HepG2 (cell line): ENCODE data around the gene PKIG. TPM values are rescaled to one million over a fixed set of nuclear protein-coding genes. Genes with fewer than 3 reads are reported as not detected.

Experiments
- ERF ChIP-seq: IDR thresholded peaks from 2 replicates; pipeline ENCODE4 v1.6.1; 2018; ENCODE audit warnings: missing biosample characterization, missing genetic modification reagents
- HMG20B ChIP-seq: conservative IDR thresholded peaks from 2 replicates; pipeline ENCODE4 v1.6.1; 2016; ENCODE audit warnings: missing genetic modification reagents, missing compliant biosample characterization
- JUN ChIP-seq: sonication (generic); formaldehyde crosslinking; IDR thresholded peaks from 2 replicates; pipeline ENCODE4 v1.4.0; 2020; ENCODE audit warnings: mild to moderate bottlenecking, missing genetic modification reagents
- MED8 ChIP-seq: sonication (generic); formaldehyde crosslinking; IDR thresholded peaks from 2 replicates; pipeline ENCODE4 v1.8.1; 2023; ENCODE audit warnings: mild to moderate bottlenecking, missing genetic modification reagents; ENCODE audit not compliant: insufficient replicate concordance
- SALL2 ChIP-seq: sonication (generic); formaldehyde crosslinking; IDR thresholded peaks from 2 replicates; pipeline ENCODE4 v1.8.1; 2023; ENCODE audit warnings: mild to moderate bottlenecking, missing genetic modification reagents, inconsistent platforms
- TGIF2 ChIP-seq: IDR thresholded peaks from 2 replicates; pipeline ENCODE4 v1.6.1; 2016; ENCODE audit warnings: control low read depth, missing compliant biosample characterization
- ZBTB43 ChIP-seq: sonication (generic); formaldehyde crosslinking; conservative IDR thresholded peaks from 2 replicates; pipeline ENCODE4 v1.4.0; 2020; ENCODE audit warnings: missing genetic modification reagents
- ZBTB7B ChIP-seq: sonication (generic); formaldehyde crosslinking; IDR thresholded peaks from 2 replicates; pipeline ENCODE4 v1.4.0; 2020; ENCODE audit warnings: missing genetic modification reagents
- ZFP62 ChIP-seq: sonication (generic); formaldehyde crosslinking; IDR thresholded peaks from 2 replicates; pipeline ENCODE4 v1.4.0; 2020; ENCODE audit warnings: missing genetic modification reagents
- ZMYM2 ChIP-seq: sonication (generic); formaldehyde crosslinking; IDR thresholded peaks from 2 replicates; pipeline ENCODE4 v1.8.0; 2022; ENCODE audit warnings: mild to moderate bottlenecking, missing genetic modification reagents
- ZNF20 ChIP-seq: sonication (generic); formaldehyde crosslinking; IDR thresholded peaks from 2 replicates; pipeline ENCODE4 v1.4.0; 2020; ENCODE audit warnings: mild to moderate bottlenecking, moderate library complexity, missing genetic modification reagents
- ZNF362 ChIP-seq: sonication (generic); formaldehyde crosslinking; IDR thresholded peaks from 2 replicates; pipeline ENCODE4 v1.4.0; 2020; ENCODE audit warnings: missing genetic modification reagents, mild to moderate bottlenecking, borderline replicate concordance
- ZNF614 ChIP-seq: IDR thresholded peaks from 2 replicates; pipeline ENCODE4 v1.6.1; 2018; ENCODE audit warnings: missing biosample characterization, missing genetic modification reagents, inconsistent platforms, borderline replicate concordance
- polyA plus RNA-seq, 8 experiments: library from polyadenylated mRNA; depleted of rRNA in 3 of 8; stranded (reverse) in 7 of 8; unstranded in 1 of 8; fragments of >200 nt; fragmentation: Illumina TruSeq in 4 of 8; extraction: Trizol in 4 of 8; gene quantifications; 2 replicates each; pipeline versions ENCODE4 v1.2.1 to v1.2.3, GENCODE V29; 2011 to 2016; ENCODE audit warnings: low read depth in 4 of 8, missing spikeins in 1 of 8, mixed read lengths in 1 of 8; ENCODE audit not compliant: insufficient read depth in 1 of 8
- total RNA-seq, 5 experiments: library from RNA; depleted of rRNA; stranded (reverse); fragments of >200 nt; fragmentation: Illumina TruSeq; extraction: Trizol; gene quantifications; 2 replicates each; pipeline ENCODE4 v1.2.3, GENCODE V29; 2016; ENCODE audit warnings: low read depth in 1 of 5
- TF ChIP-seq, protein P1 (sequence below): IDR thresholded peaks from 2 replicates; pipeline ENCODE4 v1.6.1; 2016; ENCODE audit warnings: low read depth, missing genetic modification reagents, missing compliant biosample characterization
- TF ChIP-seq, protein P2 (sequence below): IDR thresholded peaks from 2 replicates; pipeline ENCODE4 v1.6.1; 2016
- TF ChIP-seq, protein P3 (sequence below): sonication (generic); formaldehyde crosslinking; IDR thresholded peaks from 2 replicates; pipeline ENCODE4 v1.5.0; 2020; ENCODE audit warnings: missing genetic modification reagents

Gene PKIG
- total and polyA plus RNA-seq, 2 of the 13 experiments (the other 11 are each of a cell fraction or from before 2014, with no cell fraction given): 30.8 to 44.5 TPM

DNA sequence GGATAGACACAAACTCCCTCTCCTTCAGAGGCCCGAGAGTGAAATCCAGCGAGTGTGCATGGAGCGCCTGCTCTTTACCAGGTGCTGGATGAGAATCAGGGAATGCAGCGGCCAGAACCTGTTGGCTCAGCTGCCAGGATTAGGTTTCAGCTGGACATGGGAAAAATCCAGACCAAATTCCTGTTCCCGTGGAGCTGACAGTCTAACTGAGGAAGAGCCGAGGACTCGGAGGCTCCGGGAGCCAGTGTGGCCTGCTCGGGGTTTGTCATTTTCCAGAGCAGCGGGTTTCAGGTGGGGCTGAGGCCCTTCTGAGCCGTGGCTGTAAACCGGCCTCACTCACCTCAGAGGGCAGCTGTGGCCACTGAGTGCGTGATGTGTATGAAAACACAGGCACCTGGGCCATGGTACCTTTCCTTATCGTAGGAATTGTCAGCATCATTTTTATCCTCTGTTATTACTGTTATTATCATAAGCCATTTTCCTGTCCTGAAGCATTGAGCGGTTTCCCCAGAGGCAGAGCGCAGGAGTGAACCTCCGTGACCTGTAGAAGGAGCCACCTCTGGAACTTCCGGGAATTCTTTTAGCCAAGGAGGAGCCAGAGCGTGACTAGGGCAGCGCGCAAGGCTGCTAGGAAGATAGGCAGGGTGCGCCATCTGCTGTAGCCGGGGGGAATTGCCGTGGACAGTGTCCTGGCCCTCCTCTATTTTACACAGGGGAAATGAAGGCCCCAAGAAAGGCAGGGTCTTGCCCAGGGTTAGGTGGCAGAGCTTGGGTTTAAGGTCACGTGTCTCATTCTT is 27.3 kb downstream of the PKIG start (continued):
- TF ChIP-seq, protein P1, sequence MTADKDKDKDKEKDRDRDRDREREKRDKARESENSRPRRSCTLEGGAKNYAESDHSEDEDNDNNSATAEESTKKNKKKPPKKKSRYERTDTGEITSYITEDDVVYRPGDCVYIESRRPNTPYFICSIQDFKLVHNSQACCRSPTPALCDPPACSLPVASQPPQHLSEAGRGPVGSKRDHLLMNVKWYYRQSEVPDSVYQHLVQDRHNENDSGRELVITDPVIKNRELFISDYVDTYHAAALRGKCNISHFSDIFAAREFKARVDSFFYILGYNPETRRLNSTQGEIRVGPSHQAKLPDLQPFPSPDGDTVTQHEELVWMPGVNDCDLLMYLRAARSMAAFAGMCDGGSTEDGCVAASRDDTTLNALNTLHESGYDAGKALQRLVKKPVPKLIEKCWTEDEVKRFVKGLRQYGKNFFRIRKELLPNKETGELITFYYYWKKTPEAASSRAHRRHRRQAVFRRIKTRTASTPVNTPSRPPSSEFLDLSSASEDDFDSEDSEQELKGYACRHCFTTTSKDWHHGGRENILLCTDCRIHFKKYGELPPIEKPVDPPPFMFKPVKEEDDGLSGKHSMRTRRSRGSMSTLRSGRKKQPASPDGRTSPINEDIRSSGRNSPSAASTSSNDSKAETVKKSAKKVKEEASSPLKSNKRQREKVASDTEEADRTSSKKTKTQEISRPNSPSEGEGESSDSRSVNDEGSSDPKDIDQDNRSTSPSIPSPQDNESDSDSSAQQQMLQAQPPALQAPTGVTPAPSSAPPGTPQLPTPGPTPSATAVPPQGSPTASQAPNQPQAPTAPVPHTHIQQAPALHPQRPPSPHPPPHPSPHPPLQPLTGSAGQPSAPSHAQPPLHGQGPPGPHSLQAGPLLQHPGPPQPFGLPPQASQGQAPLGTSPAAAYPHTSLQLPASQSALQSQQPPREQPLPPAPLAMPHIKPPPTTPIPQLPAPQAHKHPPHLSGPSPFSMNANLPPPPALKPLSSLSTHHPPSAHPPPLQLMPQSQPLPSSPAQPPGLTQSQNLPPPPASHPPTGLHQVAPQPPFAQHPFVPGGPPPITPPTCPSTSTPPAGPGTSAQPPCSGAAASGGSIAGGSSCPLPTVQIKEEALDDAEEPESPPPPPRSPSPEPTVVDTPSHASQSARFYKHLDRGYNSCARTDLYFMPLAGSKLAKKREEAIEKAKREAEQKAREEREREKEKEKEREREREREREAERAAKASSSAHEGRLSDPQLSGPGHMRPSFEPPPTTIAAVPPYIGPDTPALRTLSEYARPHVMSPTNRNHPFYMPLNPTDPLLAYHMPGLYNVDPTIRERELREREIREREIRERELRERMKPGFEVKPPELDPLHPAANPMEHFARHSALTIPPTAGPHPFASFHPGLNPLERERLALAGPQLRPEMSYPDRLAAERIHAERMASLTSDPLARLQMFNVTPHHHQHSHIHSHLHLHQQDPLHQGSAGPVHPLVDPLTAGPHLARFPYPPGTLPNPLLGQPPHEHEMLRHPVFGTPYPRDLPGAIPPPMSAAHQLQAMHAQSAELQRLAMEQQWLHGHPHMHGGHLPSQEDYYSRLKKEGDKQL (CRISPR knock-in tag): peak; percentile 32; the same call in 1 of the 2 replicates
- no peak for TF ChIP-seq ZFP62 (CRISPR knock-in tag)
- TF ChIP-seq HMG20B (CRISPR knock-in tag): no peak
- TF ChIP-seq ZNF20 (CRISPR knock-in tag): no peak
- 0 out of 2 replicates have a peak, but pooled peaks have one; percentile 36 for TF ChIP-seq ZNF362 (CRISPR knock-in tag)
- TF ChIP-seq, protein P2, sequence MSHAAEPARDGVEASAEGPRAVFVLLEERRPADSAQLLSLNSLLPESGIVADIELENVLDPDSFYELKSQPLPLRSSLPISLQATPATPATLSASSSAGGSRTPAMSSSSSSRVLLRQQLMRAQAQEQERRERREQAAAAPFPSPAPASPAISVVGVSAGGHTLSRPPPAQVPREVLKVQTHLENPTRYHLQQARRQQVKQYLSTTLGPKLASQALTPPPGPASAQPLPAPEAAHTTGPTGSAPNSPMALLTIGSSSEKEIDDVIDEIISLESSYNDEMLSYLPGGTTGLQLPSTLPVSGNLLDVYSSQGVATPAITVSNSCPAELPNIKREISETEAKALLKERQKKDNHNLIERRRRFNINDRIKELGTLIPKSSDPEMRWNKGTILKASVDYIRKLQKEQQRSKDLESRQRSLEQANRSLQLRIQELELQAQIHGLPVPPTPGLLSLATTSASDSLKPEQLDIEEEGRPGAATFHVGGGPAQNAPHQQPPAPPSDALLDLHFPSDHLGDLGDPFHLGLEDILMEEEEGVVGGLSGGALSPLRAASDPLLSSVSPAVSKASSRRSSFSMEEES (CRISPR knock-in tag): peak; percentile 87
- TF ChIP-seq ZBTB43 (CRISPR knock-in tag): 0 out of 2 replicates have a peak, but pooled peaks have one; percentile 53
- TF ChIP-seq MED8 (CRISPR knock-in tag): no peak
- TF ChIP-seq ZMYM2 (CRISPR knock-in tag): no peak
- peak; percentile 60; the same call in 1 of the 2 replicates for TF ChIP-seq TGIF2 (CRISPR knock-in tag)
- TF ChIP-seq ZBTB7B (CRISPR knock-in tag): peak; percentile 48; the same call in 1 of the 2 replicates
- peak; percentile 16; the same call in 1 of the 2 replicates for TF ChIP-seq JUN (CRISPR knock-in tag)
- peak; percentile 94 for TF ChIP-seq ERF (CRISPR knock-in tag)
- TF ChIP-seq, protein P3, sequence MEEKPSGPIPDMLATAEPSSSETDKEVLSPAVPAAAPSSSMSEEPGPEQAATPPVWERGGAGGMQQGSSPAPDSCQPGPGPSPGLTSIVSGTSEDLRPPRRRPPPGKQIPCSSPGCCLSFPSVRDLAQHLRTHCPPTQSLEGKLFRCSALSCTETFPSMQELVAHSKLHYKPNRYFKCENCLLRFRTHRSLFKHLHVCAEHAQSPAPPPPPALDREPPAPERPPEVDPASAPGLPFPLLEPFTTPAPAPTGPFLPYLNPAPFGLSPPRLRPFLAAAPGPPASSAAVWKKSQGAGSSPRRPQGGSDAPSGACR (CRISPR knock-in tag): peak; percentile 97
- peak; percentile 93; the same call in 1 of the 2 replicates for TF ChIP-seq ZNF614 (CRISPR knock-in tag)
- no peak; the same call in 1 of the 2 replicates for TF ChIP-seq SALL2 (CRISPR knock-in tag)
